GM18951 (cell line): ENCODE measurements around the gene SHB.

Source experiments
- POLR2A ChIP-seq: IDR thresholded peaks from 4 replicates; pipeline ENCODE4 v1.6.1; 2011; ENCODE audit warnings: mild to moderate bottlenecking; ENCODE audit not compliant: insufficient read length, insufficient read depth; ENCODE audit errors: extremely low read depth
- in situ Hi-C: fragments of 300-500 bp; cut with MboI; formaldehyde crosslinking; loops from one replicate; pipeline ENCODE4 v1.12.0; 2022; ENCODE audit warnings: low sequenced_read_pairs, mixed read lengths, inconsistent platforms; ENCODE audit not compliant: unreplicated experiment

The SHB gene

GRCh38 chr9:38016375-38017135 is 52.5 kb downstream of the SHB start:
- TF ChIP-seq POLR2A, result no peak
- in situ Hi-C loops, result no loop called here

GRCh38 chr9:38015906-38016305 is 53.1 kb downstream of the SHB start:
- TF ChIP-seq POLR2A, result no peak
- in situ Hi-C loops, result no loop called here

- in situ Hi-C loops, result no loop called here
- no peak for TF ChIP-seq POLR2A
Measured at GRCh38 chr9:38015266-38015665, 53.8 kb downstream of the SHB start.

- no peak for TF ChIP-seq POLR2A
- in situ Hi-C loops, result no loop called here
Measured at GRCh38 chr9:38012767-38013450, 56.1 kb downstream of the SHB start.

- in situ Hi-C loops, result no loop called here
- TF ChIP-seq POLR2A, result no peak
Measured at GRCh38 chr9:38011991-38012390, 57.0 kb downstream of the SHB start.

- in situ Hi-C loops, result no loop called here
- TF ChIP-seq POLR2A, result no peak
Measured at GRCh38 chr9:38010918-38011704, 57.9 kb downstream of the SHB start.

GRCh38 chr9:38009990-38010389 is 59.0 kb downstream of the SHB start:
- in situ Hi-C loops, result no loop called here
- TF ChIP-seq POLR2A, result no peak

- in situ Hi-C loops, result no loop called here
- no peak for TF ChIP-seq POLR2A
Measured at GRCh38 chr9:38009035-38009501, 60.0 kb downstream of the SHB start.

- in situ Hi-C loops, result no loop called here
- TF ChIP-seq POLR2A, result no peak
Measured at GRCh38 chr9:38008168-38009034, 60.6 kb downstream of the SHB start.

GRCh38 chr9:38007016-38007415 is 62.0 kb downstream of the SHB start:
- in situ Hi-C loops, result no loop called here
- TF ChIP-seq POLR2A, result no peak

GRCh38 chr9:38006163-38006562 is 62.9 kb downstream of the SHB start:
- no peak for TF ChIP-seq POLR2A
- in situ Hi-C loops, result no loop called here

- no peak for TF ChIP-seq POLR2A
- in situ Hi-C loops, result no loop called here
Measured at GRCh38 chr9:38004809-38005560, 64.0 kb downstream of the SHB start.
